Ascending aorta (tissue), 2 donors: ENCODE results near the gene SHC2. TPM values are rescaled to one million over a fixed set of nuclear protein-coding genes. Genes with fewer than 3 reads are reported as not detected.
A peak's percentile ranks its signal among the peaks of the same experiment; 100 is the strongest.

Source experiments
- DNase-seq, 2 donors: peaks; one replicate each; pipeline ENCODE4 v3.0.0-alpha.2; 2019; ENCODE audit warnings: low spot score in 2 of 2
- H3K27ac ChIP-seq, 2 donors: fragments of 200-600 bp; sonication (generic); one replicate each; pipeline ENCODE4 v1.5.1; 2016 to 2017; ENCODE audit warnings: mild to moderate bottlenecking in 1 of 2
- H3K27me3 ChIP-seq: fragments of 200-600 bp; sonication (generic); one replicate; pipeline ENCODE4 v1.5.1; 2017
- H3K36me3 ChIP-seq, 2 donors: fragments of 200-600 bp; sonication (generic); one replicate each; pipeline ENCODE4 v1.5.1; 2016
- H3K4me1 ChIP-seq, 2 donors: fragments of 200-600 bp; sonication (generic); one replicate each; pipeline ENCODE4 v1.5.1; 2016 to 2017; ENCODE audit warnings: mild to moderate bottlenecking in 1 of 2
- H3K4me3 ChIP-seq, 2 donors: fragments of 200-600 bp; sonication (generic); one replicate each; pipeline ENCODE4 v1.5.1; 2016 to 2017; ENCODE audit warnings: mild to moderate bottlenecking in 1 of 2
- H3K9me3 ChIP-seq, 2 donors: fragments of 200-600 bp; sonication (generic); one replicate each; pipeline ENCODE4 v1.5.1; 2016
- CTCF ChIP-seq, 3 experiments: fragments of 200-600 bp in 2 of 3; fragments of 450-650 bp in 1 of 3; sonication (generic) in 2 of 3; IDR thresholded peaks; one replicate each; pipeline ENCODE4 v1.5.1; 2016 to 2019; ENCODE audit warnings: antibody characterized with exemption in 3 of 3, mild to moderate bottlenecking in 1 of 3, moderate library complexity in 1 of 3
- intact Hi-C: fragments of 100-400 bp; cut with DNase I; formaldehyde crosslinking; loops from one replicate; pipeline ENCODE4 v1.15.1; 2023
- total RNA-seq: library from RNA; depleted of rRNA; stranded (reverse); fragments of >200 nt; gene quantifications from one replicate; pipeline ENCODE4 v1.1.0, GENCODE V29; 2016

SHC2 gene
- total RNA-seq, 1 donor from 2014 or later: 51.2 TPM

GRCh38 chr19:488505-489417 lies 27.9 kb upstream of the SHC2 start:
- peak in 1 of 3 experiments; percentile 3 for TF ChIP-seq CTCF (IDR thresholded peaks at IDR 0.05)
- intact Hi-C loops: loop anchor here (1.0 kb wide), 1 partner anchor 19 kb away; the partner anchor contains the start of gene TPGS1
- Histone ChIP-seq H3K4me1 (peaks cover 0 to 4% of the 10 kb centered on the region in 2 donors), H3K36me3 (no peaks in the 10 kb centered on the region), H3K27me3 (no peaks in the 10 kb centered on the region), H3K9me3 (no peaks in the 10 kb centered on the region), H3K27ac (peak overlapping the region; percentile 81 to 86), H3K4me3 (peak overlapping the region; percentile 88 to 99)
- peak; percentile 66 to 96 for DNase-seq

DNA sequence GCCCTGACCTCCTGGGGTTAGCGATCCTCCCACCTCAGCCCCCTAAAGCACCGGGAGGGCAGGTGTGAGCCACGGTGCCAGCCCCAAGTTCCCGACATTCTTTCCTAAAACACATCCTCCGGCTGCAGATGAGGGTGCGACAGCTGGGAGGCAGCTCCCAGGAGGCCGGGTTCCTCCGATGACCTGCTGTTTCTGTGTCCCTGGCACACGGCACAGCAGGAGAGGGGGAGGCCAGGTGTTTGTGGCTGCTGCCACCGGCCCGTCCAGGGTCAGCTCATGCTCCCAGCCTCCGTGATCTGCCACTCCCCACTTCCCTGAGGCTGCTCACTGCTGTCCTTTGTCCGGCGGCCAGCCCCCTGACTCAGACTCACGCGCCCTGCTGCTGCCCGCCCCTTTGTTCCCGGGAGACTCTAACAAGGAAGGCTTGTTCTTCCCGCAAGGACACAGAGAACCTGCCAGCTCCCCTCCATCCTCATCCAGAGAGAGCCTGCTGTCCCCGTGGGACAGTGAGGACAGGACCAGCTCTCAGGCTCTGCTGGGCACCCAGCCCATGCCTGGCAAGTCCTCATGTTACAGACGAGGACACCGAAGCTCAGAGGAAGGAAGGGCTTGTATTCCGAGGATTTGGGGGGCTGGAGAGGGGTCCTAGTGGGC lies 24.9 kb upstream of the SHC2 start:
- intact Hi-C loops: no loop called here
- H3K4me3 ChIP-seq: no peak overlapping the region
- no peaks in the 10 kb centered on the region for H3K36me3 ChIP-seq
- DNase-seq: peak in 1 of 2 donors; percentile 77
- H3K27me3 ChIP-seq: no peaks in the 10 kb centered on the region
- peaks cover 0 to 4% of the 10 kb centered on the region in 2 donors for H3K4me1 ChIP-seq
- no peak for TF ChIP-seq CTCF (IDR thresholded peaks at IDR 0.05)
- no peaks in the 10 kb centered on the region for H3K9me3 ChIP-seq
- no peak overlapping the region for H3K27ac ChIP-seq

DNA sequence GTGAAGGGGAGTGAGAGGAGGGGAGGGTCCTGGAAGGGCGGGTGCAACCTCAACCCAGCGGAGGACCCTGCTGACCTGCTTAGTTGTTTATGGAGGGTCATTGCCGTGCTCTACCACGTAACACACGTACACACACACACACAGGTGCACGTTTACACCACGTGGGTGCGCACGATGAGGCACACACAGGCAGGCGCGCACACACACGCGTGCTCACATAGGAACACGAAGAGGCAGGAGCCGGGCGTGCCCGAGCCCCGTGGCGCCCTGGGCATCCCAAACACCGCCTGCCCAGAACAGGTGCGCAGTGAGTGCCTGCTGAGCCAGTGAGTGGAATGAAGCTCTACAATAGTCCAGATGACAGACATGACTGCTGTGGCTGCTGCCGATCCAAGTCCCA lies 24.2 kb upstream of the SHC2 start:
- intact Hi-C loops: no loop called here
- no peak overlapping the region for H3K27ac ChIP-seq

GRCh38 chr19:484494-484893 lies 23.7 kb upstream of the SHC2 start:
- no peak for TF ChIP-seq CTCF (IDR thresholded peaks at IDR 0.05)
- no peak overlapping the region for H3K4me3 ChIP-seq
- no peaks in the 10 kb centered on the region for H3K9me3 ChIP-seq
- H3K4me1 ChIP-seq: peaks cover 0 to under 1% of the 10 kb centered on the region in 2 donors
- H3K27ac ChIP-seq: no peak overlapping the region
- no peaks in the 10 kb centered on the region for H3K36me3 ChIP-seq
- H3K27me3 ChIP-seq: no peaks in the 10 kb centered on the region
- intact Hi-C loops: no loop called here
- no peak for DNase-seq

More for the DNA sequence above, 24.2 kb upstream of the SHC2 start:
- H3K4me3 ChIP-seq: no peak overlapping the region
- H3K27me3 ChIP-seq: no peaks in the 10 kb centered on the region
- no peak for DNase-seq
- TF ChIP-seq CTCF (IDR thresholded peaks at IDR 0.05): no peak
- peaks cover 0 to 4% of the 10 kb centered on the region in 2 donors for H3K4me1 ChIP-seq
- H3K36me3 ChIP-seq: no peaks in the 10 kb centered on the region
- no peaks in the 10 kb centered on the region for H3K9me3 ChIP-seq

DNA sequence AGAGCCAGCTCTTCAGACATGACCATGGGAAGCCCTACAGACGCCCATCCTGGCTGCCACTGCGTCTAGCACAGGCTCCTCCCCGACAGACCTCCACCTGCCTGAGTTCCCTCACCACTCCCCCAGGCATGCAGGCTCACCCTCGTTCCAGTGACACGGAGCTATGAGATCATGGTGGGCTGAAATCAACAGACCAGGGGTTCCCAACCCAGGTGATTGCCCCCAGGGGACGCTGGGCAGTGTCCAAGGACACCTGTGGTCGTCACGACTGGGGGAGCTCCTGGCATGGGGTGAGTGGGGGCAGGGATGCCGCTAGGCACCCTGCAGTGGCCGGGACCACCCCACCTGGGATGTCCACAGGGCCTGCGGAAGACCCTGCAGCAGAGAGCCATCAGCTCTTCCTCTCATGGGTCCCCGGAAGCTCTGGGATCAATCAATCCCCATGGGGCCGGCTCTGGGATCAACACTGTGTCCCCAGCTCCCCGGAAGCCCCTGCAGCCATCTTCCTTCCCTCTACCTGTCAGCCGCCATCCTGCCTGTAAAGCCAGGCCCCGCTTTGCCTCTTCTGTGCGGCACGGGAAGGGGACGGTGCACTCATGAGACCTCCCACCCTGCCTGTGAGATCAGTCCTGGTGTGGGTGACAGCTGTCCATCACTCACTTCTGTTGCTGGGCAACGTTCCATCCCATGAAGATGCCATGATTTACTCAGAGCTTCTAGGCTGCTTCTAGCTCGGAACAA lies 22.7 kb upstream of the SHC2 start:
- H3K27ac ChIP-seq: no peak overlapping the region
- DNase-seq: no peak
- intact Hi-C loops: no loop called here

More for the DNA sequence above, 22.7 kb upstream of the SHC2 start:
- Histone ChIP-seq H3K36me3 (no peaks in the 10 kb centered on the region), H3K4me1 (no peaks in the 10 kb centered on the region), H3K9me3 (no peaks in the 10 kb centered on the region), H3K4me3 (no peak overlapping the region), H3K27me3 (no peaks in the 10 kb centered on the region)
- no peak for TF ChIP-seq CTCF (IDR thresholded peaks at IDR 0.05)
